ENCODE results near the gene STRA6.

- TF ChIP-seq CTCF (IDR thresholded peaks at IDR 0.05) (no peak), POLR2A (IDR thresholded peaks at IDR 0.05) (no peak), POLR2AphosphoS5 (IDR thresholded peaks at IDR 0.05) (no peak), EP300 (IDR thresholded peaks at IDR 0.05) (no peak)
These were observed 32.3 kb downstream of the STRA6 start for GRCh38 chr15:74170071-74170844.
